ENCODE data around the gene EMSY.

Gene EMSY

DNA sequence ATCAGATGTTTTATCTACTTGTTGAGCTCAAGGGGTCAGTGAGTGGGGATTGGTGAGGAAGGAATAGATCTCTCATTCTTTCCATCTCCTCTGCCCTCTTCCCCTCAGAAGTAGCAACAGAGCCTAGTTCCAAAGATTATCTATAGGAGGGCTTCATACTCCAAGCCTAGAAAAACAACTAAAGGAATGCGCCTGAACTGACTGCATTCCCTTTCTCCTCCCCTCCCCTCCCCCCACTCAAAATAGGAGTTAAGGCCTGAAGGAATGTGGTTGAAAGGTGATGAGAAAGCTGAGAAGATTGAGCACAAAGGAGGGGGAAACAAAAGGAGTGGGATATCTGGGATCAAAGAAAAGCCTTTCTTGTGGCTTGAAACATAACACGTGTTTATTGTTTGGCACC, 10.5 kb downstream of the EMSY start:
- no peak for DNase-seq (ENCODE audit: low read depth)

DNA sequence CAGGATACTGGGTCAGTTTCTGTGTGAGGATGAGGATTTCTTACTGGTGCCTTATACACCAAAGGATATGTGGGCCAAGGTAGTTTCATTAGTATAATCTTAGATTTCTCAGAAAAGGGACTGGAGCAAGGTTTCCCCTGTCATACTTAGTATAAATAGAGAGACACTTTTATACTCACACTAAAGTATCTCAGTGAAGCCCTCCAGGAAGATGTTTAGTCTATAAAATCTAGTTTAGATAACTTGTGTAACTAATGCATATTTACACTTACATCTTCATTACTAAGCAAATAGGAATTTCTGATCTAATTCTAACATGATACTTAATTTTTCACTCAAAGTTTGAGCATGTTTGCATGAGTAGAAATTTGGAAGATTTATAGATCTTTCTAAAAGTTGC, 11.1 kb downstream of the EMSY start:
- DNase-seq (ENCODE audit: low read depth), result no peak

DNA sequence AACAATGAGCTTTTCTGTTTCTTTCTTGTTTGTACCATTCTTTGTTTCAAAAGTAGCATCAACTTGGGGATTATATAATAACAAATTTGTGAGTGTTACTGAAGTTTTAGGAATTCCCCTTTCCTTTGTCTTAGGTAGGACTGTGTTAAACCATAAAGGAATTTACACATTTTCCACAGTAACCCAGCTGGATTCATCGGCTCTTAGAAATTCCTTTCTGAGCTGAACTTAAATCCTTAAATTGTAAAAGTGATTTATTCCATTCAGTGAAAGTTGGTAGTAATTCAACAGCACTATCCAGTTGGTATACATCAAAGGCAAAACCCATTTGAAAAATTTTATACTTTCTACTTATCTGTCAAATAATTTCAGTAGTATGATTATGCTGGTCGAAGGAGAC, 11.8 kb downstream of the EMSY start:
- DNase-seq (ENCODE audit: low read depth), result no peak

DNA sequence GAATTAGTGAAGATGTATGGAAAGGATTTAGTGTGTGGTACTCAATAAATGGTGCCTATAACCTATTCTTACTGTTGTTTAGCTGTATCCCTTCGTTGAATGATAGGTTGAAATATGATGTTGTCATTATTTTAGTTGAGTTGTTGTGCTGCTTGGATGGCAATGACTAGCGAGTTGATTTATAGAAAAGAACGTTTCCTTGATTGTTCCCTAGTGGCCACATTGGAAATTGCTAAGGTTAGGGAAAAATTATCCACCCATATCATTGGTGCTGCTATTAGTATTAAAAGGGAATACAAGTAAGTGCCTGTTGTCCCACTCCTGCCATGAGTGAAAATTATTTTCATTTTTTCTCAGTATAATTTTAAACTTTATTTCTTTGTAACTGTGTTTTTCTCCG, 14.5 kb downstream of the EMSY start:
- DNase-seq (ENCODE audit: low read depth), result no peak

DNA sequence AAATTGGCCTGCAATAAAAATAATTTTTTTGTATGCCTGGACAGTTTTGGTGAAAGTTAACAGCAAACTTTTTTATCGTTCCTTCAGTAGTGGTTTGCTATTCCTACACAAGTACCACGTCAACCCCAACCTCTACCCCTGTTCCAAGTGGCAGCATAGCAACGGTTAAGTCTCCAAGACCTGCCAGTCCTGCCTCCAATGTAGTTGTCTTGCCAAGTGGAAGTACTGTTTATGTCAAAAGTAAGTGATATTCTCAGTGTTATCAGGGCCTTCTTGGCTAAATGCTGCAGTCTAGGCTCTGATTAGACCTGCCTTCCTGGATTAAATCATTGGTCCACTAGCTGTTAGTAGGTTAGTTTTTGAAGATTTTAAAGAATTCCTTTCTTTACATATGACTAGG, 15.0 kb downstream of the EMSY start:
- DNase-seq (ENCODE audit: low read depth), result no peak

- no peak for DNase-seq (ENCODE audit: low read depth)
Measured at GRCh38 chr11:76462317-76462716, 17.5 kb downstream of the EMSY start.

GRCh38 chr11:76465701-76466100, 20.9 kb downstream of the EMSY start:
- no peak for DNase-seq (ENCODE audit: low read depth)

GRCh38 chr11:76466666-76467065, 21.8 kb downstream of the EMSY start:
- DNase-seq (ENCODE audit: low read depth), result no peak

- DNase-seq (ENCODE audit: low read depth), result no peak
Measured at GRCh38 chr11:76469141-76469540, 24.3 kb downstream of the EMSY start.

GRCh38 chr11:76471382-76471781, 26.6 kb downstream of the EMSY start:
- no peak for DNase-seq (ENCODE audit: low read depth)

DNA sequence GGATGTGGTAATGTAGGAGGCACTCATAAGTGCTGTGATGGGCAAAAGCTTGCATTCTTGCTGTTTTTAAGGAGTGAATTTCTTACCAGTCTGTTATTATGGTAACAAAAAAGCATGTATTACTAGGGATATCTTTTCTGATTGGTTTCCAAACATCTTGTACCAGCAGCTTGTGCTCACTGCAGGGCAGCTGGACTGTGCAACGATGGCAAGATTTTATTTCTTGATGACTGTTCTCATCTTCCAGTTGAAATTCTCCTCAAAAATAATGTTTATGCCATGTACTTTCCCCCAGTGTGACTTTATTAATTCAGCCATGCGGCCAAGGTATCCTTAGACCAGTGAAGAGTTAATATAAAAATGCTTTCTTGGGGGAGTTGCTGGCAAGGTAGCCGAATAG, 35.4 kb downstream of the EMSY start:
- DNase-seq (ENCODE audit: low read depth), result no peak

DNA sequence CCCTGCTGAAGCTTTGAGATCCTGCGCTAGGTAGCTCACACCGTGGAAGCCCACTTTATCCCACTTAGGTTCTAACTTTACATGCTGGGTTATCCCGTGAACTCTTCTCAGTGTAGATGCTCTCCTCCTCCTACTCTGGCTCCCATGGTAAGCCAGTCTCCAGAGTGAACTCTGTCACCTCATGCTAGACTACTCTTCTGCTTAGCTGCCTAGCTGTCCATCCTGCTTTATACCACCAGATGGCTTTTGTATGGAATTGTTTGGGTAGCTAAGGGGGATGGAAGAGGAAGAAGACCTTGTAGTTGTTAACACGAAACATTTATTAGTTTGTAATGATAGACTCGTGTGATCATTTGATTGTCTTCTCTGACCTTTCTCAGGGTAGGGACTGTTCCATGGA, 46.8 kb downstream of the EMSY start:
- no peak for DNase-seq (ENCODE audit: low read depth)

GRCh38 chr11:76493040-76493439, 48.2 kb downstream of the EMSY start:
- no peak for DNase-seq (ENCODE audit: low read depth)

DNA sequence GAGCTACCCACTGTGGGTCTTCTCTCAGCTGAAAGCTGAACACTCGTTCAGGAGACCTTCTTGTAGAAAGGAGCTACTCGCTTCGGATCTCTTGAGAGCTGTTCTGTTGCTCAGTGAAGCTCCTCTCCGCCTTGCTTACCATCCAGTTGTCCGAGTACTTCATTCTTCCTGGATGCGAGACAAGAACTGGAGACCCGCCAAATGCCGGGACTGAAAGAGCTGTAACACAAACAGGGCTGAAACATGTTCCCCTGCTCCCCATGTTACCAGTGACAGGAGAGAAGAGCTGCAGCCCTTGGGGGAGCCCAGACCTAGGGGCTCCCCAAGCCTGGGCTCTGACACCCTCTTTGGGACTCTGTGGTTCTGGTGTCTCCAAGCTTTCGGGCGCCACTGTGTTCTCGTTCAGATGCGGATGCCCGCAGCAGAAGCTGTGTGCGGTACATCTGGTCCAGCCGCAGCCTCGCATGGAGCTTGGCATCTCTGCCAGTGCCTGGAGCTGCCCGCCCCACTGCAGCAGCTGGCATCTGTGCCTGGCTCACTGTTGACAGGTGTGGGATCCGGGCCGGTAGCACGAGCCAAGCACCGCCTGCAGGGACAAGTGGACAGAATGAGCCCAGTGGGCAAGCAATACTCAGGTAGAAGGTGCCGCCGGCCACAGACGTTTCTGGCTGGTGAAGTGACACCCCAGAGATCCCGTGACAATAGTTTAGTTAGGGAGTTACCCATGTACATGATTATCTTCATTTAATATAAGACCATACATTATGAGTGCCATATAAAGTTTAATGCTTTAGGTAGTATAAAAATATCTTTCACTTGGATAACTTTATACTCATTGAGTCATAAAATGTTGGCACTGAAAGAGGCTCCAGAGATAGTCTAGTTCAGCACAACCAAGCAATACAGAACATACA, 49.1 kb downstream of the EMSY start:
- DNase-seq (ENCODE audit: low read depth), result no peak

DNA sequence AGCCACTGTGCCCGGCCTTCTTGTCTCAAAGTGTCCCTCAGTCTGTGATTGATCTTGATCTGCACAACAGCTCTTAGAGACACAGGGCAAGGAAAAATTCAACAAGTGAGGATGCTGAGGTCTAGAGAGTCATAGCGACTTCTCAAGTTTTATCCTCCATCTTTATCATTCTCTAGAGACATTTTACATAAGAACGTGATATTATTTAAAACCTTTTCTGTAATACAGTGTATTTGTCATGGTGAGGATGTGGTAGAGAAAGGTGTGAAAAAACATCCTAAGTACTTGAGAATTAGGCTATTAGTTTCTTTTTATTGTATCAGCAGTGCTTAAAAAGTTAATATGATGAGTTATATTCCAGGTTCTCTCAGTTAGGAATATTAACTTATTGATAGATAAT, 50.2 kb downstream of the EMSY start:
- DNase-seq (ENCODE audit: low read depth), result no peak

DNA sequence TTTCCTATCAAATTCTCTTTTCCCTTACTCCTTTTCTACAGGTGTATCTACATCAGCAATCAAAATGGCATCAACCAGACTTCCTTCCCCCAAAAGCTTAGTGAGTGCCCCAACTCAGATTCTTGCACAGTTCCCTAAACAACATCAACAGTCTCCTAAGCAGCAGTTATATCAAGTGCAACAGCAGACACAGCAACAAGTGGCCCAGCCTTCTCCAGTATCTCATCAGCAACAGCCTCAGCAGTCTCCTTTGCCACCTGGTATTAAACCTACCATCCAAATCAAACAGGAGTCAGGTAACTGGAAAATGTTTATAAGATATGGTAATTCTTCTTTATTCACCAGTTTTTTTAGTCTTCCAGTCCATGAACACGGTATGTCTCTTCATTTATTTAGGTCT, 51.4 kb downstream of the EMSY start:
- DNase-seq (ENCODE audit: low read depth), result no peak

DNA sequence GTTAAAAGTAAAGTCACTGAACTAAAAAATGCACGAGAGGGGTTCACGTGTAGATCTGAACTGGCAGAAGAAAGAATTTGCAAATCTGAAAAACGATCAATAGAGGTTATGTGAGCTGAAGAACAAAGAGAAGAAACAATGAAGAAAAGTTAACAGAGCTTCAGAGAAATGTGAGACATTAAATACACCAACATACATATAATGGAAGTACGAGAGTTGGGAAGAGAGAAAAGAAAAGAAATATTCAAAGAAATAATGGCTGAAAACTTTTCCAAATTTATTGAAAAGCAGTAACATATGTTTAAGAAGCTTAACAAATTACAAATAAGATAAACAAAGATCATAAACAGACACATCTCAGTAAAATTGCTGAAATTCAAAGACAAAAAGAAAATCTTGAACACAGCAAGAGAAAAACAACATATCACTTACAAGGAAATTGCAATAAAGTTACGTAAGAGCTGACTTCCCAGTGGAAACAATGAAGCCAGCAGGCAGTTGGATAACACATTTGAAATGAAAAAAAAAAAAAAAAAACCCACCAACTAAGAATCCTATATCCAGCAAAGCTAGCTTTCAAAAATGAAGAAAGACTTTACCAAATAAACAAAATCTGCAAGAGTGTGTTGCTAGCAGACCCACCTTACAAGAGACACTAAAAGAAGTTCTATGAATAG, 56.8 kb downstream of the EMSY start:
- no peak for DNase-seq (ENCODE audit: low read depth)

GRCh38 chr11:76506833-76507232, 62.0 kb downstream of the EMSY start:
- no peak for DNase-seq (ENCODE audit: low read depth)

GRCh38 chr11:76510060-76511047, 65.5 kb downstream of the EMSY start:
- no peak for DNase-seq (ENCODE audit: low read depth)

DNA sequence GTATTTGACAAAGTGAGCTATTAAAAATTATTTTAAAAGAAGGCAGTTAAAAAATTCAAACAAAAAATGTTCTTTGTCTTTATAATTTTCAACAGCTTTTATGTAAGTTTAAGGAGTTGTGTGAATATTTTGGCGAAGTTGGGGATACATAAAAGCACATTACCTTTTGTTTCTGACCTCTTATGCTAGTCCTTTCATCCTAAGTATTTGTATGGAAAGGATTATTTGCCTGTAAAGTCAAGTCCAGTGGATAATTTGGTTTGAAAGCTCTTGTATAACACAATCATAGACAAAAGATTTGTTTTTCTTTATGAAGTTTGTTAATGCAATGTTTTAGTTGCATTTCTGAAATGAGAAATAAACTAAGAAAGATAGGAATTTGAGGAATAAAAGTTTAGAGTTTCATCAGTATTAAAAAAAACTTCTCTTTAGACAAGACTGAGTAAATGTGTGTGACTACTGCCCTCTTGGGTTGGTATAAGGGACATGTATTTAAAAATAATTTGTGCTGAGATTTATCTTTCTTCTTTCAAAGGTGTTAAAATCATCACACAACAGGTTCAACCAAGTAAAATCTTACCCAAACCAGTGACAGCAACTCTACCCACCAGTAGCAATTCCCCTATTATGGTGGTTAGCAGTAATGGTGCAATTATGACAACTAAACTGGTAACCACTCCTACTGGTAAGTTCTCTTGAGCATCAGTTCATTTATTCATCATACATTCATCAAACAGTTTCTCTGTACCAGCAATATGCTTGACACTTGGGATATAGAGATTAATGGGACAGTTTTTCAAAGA, 68.2 kb downstream of the EMSY start:
- no peak for DNase-seq (ENCODE audit: low read depth)

DNA sequence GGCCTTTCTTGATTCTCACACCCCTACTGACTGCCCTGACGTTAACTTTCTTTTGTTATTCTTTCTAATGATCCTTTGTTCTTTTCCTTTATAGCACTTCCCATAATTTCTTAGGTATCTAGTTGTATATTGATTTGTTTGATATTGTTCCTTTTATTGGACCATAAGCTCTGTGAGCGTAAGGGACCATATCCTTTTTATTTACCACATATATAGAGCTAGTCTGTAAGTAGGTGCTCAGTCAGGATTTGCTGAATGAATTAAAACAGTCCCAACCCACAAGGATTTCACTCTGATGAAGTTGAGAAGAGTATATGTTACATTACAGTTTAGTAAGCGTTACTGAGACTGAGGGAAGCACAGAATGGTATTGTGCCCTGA, 68.8 kb downstream of the EMSY start:
- DNase-seq (ENCODE audit: low read depth), result no peak

DNA sequence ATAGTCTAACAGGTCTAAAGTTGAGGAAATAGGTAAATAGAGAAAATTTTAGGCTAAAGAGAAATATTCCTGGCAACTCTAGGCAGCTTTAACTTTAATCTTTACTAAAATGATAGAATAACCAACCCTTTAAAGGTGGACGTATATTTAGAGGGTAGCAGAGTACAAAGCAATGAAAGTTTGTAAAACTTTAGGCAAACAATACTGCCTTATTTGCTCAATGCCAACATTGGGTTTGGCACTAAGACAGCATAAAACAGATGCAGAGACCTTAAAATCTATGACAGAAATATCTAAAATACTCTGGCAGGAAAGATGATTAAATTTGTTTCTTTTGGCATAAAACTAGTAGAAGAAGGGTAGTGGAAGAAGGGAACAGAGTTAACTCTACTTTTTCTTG, 70.7 kb downstream of the EMSY start:
- no peak for DNase-seq (ENCODE audit: low read depth)
